Hepatocyte (in vitro differentiated cells): ENCODE data around the gene LIPC. TPM values are rescaled to one million over a fixed set of nuclear protein-coding genes. Genes with fewer than 3 reads are reported as not detected.

Source experiments
- DNase-seq: peaks from one replicate; pipeline ENCODE4 v3.0.0-alpha.2; 2016; ENCODE audit warnings: low spot score
- H2AFZ ChIP-seq: fragments of 200-600 bp; sonication (generic); 2 replicates; pipeline ENCODE4 v1.6.0; 2016; ENCODE audit warnings: antibody characterized with exemption, mild to moderate bottlenecking
- H3K27ac ChIP-seq: fragments of 200-600 bp; sonication (generic); 2 replicates; pipeline ENCODE4 v1.5.1; 2016; ENCODE audit warnings: mild to moderate bottlenecking
- H3K27me3 ChIP-seq: fragments of 200-600 bp; sonication (generic); 2 replicates; pipeline ENCODE4 v1.6.1; 2016
- H3K36me3 ChIP-seq: fragments of 200-600 bp; sonication (generic); replicated peaks from 2 replicates; pipeline ENCODE4 v1.5.1; 2016; ENCODE audit warnings: low read depth; ENCODE audit not compliant: insufficient read depth
- H3K4me1 ChIP-seq: fragments of 200-600 bp; sonication (generic); 2 replicates; pipeline ENCODE4 v1.5.1; 2016; ENCODE audit warnings: mild to moderate bottlenecking, moderate library complexity; ENCODE audit not compliant: insufficient read depth
- H3K4me2 ChIP-seq: fragments of 200-600 bp; sonication (generic); 2 replicates; pipeline ENCODE4 v1.6.0; 2016
- H3K4me3 ChIP-seq: fragments of 200-600 bp; sonication (generic); 2 replicates; pipeline ENCODE4 v1.5.1; 2016; ENCODE audit warnings: mild to moderate bottlenecking
- H3K79me2 ChIP-seq: fragments of 200-600 bp; sonication (generic); 2 replicates; pipeline ENCODE4 v1.6.0; 2017; ENCODE audit warnings: mild to moderate bottlenecking
- H3K9me2 ChIP-seq: fragments of 200-600 bp; sonication (generic); replicated peaks from 2 replicates; pipeline ENCODE4 v1.6.0; 2017; ENCODE audit warnings: mild to moderate bottlenecking; ENCODE audit not compliant: insufficient read depth
- H3K9me3 ChIP-seq: fragments of 200-600 bp; sonication (generic); 2 replicates; pipeline ENCODE4 v1.5.1; 2016; ENCODE audit warnings: low read depth, mild to moderate bottlenecking
- H4K20me1 ChIP-seq: fragments of 200-600 bp; sonication (generic); 2 replicates; pipeline ENCODE4 v1.6.0; 2016; ENCODE audit warnings: mild to moderate bottlenecking; ENCODE audit not compliant: insufficient read depth, poor library complexity, severe bottlenecking
- EZH2 ChIP-seq: fragments of 200-600 bp; sonication (generic); IDR thresholded peaks from 2 replicates; pipeline ENCODE4 v1.6.1; 2016; ENCODE audit warnings: antibody characterized with exemption, mild to moderate bottlenecking, borderline replicate concordance
- EZH2phosphoT487 ChIP-seq: fragments of 200-600 bp; sonication (generic); IDR thresholded peaks from one replicate; pipeline ENCODE4 v1.6.1; 2018; ENCODE audit warnings: antibody characterized with exemption, mild to moderate bottlenecking, low read depth, moderate library complexity; ENCODE audit not compliant: unreplicated experiment, severe bottlenecking
- WGBS: methylation state at CpG from one replicate; pipeline ENCODE4 v1.1.6; 2016; ENCODE audit warnings: low lambda C conversion rate; ENCODE audit errors: missing lambda C conversion rate; 5-methylcytosine and 5-hydroxymethylcytosine counted together
- polyA plus RNA-seq: library from polyadenylated mRNA; unstranded; fragments of >200 nt; fragmentation: Nextera tagmentation; extraction: Ambion mirVana; gene quantifications from 2 replicates; pipeline ENCODE4 v1.2.1, GENCODE V29; 2016
- total RNA-seq: library from RNA; depleted of rRNA; stranded (reverse); fragments of >200 nt; gene quantifications from 2 replicates; pipeline ENCODE4 v1.2.3, GENCODE V29; 2014
- TF ChIP-seq, protein P1 (sequence below): fragments of 200-600 bp; sonication (generic); IDR thresholded peaks from 2 replicates; pipeline ENCODE4 v1.5.1; 2016; ENCODE audit warnings: antibody characterized with exemption, mild to moderate bottlenecking; ENCODE audit not compliant: poor library complexity

LIPC gene
- total and polyA plus RNA-seq, 2 experiments from 2014 or later: 37.0 to 64.8 TPM

DNA sequence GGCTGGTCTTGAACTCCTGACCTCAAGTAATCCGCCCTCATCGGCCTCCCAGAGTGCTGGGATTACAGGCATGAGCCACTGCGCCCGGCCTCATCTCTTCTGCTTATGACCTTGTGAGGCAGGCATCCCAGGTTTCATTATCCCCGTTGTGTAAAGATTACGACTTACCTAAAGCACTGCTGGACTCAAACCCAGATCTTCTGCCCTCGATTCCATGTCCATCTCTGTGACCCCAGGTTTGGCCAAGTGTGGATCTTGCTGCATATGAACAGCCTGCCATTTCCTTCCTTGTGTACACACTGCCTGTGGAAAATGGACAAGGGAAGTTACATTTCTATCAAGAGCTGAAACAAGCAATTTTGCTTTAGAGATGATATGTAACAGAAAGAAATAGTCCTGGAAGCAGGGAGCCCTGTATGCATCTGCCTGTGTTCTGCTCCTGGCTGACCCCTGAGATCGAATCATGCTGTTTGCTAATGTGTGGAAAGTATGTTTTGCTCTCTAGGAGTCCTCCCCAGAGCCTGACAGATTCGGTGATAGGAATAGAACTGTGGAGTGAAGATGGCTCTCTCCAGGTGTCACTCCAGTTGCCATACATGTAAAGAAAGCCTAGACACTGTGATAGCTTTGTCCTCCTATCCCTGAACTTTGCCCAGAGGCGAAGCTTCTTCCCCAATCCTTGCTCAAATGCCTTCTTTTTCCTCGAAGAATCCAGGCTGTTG, 11.8 kb upstream of the LIPC start:
- Histone ChIP-seq H3K79me2 (no peaks in the 10 kb centered on the region), H3K27ac (no peak overlapping the region), H3K9me2 (no peaks in the 10 kb centered on the region), H3K9me3 (no peaks in the 10 kb centered on the region), H3K4me2 (no peak overlapping the region), H2AFZ (no peak overlapping the region), H3K4me3 (no peak overlapping the region), H3K36me3 (no peaks in the 10 kb centered on the region), H3K27me3 (no peaks in the 10 kb centered on the region), H4K20me1 (no peaks in the 10 kb centered on the region), H3K4me1 (no peaks in the 10 kb centered on the region)
- no peak for DNase-seq
- TF ChIP-seq EZH2phosphoT487: no peak
- TF ChIP-seq, protein P1, sequence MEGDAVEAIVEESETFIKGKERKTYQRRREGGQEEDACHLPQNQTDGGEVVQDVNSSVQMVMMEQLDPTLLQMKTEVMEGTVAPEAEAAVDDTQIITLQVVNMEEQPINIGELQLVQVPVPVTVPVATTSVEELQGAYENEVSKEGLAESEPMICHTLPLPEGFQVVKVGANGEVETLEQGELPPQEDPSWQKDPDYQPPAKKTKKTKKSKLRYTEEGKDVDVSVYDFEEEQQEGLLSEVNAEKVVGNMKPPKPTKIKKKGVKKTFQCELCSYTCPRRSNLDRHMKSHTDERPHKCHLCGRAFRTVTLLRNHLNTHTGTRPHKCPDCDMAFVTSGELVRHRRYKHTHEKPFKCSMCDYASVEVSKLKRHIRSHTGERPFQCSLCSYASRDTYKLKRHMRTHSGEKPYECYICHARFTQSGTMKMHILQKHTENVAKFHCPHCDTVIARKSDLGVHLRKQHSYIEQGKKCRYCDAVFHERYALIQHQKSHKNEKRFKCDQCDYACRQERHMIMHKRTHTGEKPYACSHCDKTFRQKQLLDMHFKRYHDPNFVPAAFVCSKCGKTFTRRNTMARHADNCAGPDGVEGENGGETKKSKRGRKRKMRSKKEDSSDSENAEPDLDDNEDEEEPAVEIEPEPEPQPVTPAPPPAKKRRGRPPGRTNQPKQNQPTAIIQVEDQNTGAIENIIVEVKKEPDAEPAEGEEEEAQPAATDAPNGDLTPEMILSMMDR: no peak
- TF ChIP-seq EZH2: no peak
- WGBS: 84% methylated on average over 11 of the region's 11 CpGs

DNA sequence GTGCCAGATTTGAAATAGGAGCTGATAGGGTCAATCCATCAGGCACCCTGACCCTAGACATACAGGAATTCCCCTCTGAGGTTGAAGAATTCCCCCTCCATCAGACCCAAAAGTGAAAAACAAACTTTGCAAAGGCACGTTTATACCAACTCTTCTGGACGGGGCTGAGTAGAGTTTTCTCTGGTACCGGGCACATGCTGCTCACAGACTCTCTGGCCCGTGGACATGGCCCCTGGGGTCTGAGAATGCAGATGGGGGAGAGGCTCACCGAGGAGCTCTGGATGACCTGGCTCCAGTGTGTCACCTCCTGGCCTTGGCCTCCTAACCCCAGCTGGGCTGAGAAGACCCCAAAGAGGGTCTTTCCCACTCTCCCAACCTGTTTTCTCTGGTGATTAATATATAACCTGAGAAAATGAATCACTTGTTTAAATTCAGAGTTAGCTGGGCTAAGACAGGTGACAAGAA, 11.2 kb upstream of the LIPC start:
- no peak overlapping the region for H3K4me2 ChIP-seq
- H4K20me1 ChIP-seq: no peaks in the 10 kb centered on the region
- no peaks in the 10 kb centered on the region for H3K9me3 ChIP-seq
- no peaks in the 10 kb centered on the region for H3K79me2 ChIP-seq
- 52% methylated on average over 5 of the region's 5 CpGs for WGBS
- peaks cover 5% of the 10 kb centered on the region for H3K4me1 ChIP-seq
- H3K36me3 ChIP-seq: no peaks in the 10 kb centered on the region
- TF ChIP-seq, protein P1: no peak
- TF ChIP-seq EZH2 (no peak), EZH2phosphoT487 (no peak)
- no peaks in the 10 kb centered on the region for H3K27me3 ChIP-seq
- no peak overlapping the region for H2AFZ ChIP-seq
- H3K9me2 ChIP-seq: no peaks in the 10 kb centered on the region
- no peak overlapping the region for H3K4me3 ChIP-seq
- no peak for DNase-seq
- H3K27ac ChIP-seq: no peak overlapping the region

DNA sequence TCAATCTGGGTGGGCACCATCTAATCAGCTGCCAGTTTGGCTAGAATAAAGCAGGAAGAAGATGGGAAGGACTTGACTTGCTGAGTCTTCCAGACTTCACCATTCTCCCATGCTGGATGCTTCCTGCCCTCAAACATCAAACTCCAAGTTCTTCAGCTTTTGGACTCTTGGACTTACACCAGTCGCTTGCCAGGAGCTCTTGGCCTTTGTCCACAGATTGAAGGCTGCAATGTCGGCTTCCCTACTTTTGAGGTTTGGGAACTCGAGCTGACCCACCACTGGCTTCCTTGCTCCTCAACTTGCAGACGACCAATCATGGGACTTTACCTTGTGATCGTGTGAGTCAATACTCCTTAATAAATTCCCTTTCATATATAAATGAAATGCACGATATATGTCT, 8.6 kb upstream of the LIPC start:
- H3K4me1 ChIP-seq: peaks cover 12% of the 10 kb centered on the region
- H3K9me2 ChIP-seq: no peaks in the 10 kb centered on the region
- H3K27me3 ChIP-seq: no peaks in the 10 kb centered on the region
- H3K79me2 ChIP-seq: no peaks in the 10 kb centered on the region
- no peaks in the 10 kb centered on the region for H4K20me1 ChIP-seq
- no peaks in the 10 kb centered on the region for H3K36me3 ChIP-seq
- no peak overlapping the region for H3K4me3 ChIP-seq
- no peak overlapping the region for H3K4me2 ChIP-seq
- H3K27ac ChIP-seq: no peak overlapping the region
- no peak for DNase-seq
- H2AFZ ChIP-seq: no peak overlapping the region
- WGBS: 94% methylated on average over 6 of the region's 6 CpGs
- TF ChIP-seq, protein P1: no peak
- TF ChIP-seq EZH2phosphoT487 (no peak), EZH2 (no peak)
- H3K9me3 ChIP-seq: no peaks in the 10 kb centered on the region
